Rectal smooth muscle tissue (tissue), 1 donor: ENCODE results near the gene MAS1L.

ENCODE experiments used
- H3K27ac ChIP-seq: one replicate; pipeline ENCODE4 v1.7.0; 2013; ENCODE audit warnings: low read depth, low read length, inconsistent platforms
- H3K27me3 ChIP-seq: one replicate; pipeline ENCODE4 v1.7.0; 2013; ENCODE audit warnings: low read length; ENCODE audit not compliant: control insufficient read depth, insufficient read depth
- H3K36me3 ChIP-seq: one replicate; pipeline ENCODE4 v1.7.0; 2013; ENCODE audit warnings: low read length; ENCODE audit not compliant: control insufficient read depth, insufficient read depth
- H3K4me1 ChIP-seq: one replicate; pipeline ENCODE4 v1.7.0; 2013; ENCODE audit warnings: low read length; ENCODE audit not compliant: control insufficient read depth, insufficient read depth
- H3K4me3 ChIP-seq: one replicate; pipeline ENCODE4 v1.7.0; 2013; ENCODE audit warnings: low read length
- H3K9ac ChIP-seq: one replicate; pipeline ENCODE4 v1.7.0; 2013; ENCODE audit warnings: low read length

Gene MAS1L, protein sequence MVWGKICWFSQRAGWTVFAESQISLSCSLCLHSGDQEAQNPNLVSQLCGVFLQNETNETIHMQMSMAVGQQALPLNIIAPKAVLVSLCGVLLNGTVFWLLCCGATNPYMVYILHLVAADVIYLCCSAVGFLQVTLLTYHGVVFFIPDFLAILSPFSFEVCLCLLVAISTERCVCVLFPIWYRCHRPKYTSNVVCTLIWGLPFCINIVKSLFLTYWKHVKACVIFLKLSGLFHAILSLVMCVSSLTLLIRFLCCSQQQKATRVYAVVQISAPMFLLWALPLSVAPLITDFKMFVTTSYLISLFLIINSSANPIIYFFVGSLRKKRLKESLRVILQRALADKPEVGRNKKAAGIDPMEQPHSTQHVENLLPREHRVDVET

DNA sequence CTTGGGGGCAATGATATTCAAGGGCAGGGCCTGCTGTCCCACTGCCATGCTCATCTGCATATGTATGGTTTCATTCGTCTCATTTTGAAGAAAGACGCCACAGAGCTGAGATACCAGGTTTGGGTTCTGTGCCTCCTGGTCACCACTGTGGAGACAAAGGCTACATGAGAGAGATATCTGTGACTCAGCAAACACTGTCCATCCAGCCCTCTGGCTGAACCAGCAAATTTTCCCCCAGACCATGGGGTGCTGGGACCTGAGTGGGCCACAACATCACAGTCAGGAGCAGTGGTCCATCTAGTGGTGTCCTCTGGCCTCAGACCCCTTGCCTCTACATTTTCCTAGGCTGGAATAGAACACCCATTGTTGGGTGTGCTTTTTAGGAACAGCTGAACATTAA, at the start of gene MAS1L:
Gene MAS1L (minus strand): TSS at position 297 of the 400 bp plus-strand sequence. CDS start 54 bp downstream, at position 243.
- Histone ChIP-seq H3K27ac (no peak within 1 kb of the TSS), H3K4me3 (no peak within 1 kb of the TSS), H3K27me3 (no peaks in the 10 kb centered on the region), H3K36me3 (no peaks in the 10 kb centered on the region), H3K9ac (no peak within 1 kb of the TSS), H3K4me1 (no peaks in the 10 kb centered on the region)

GRCh38 chr6:29532320-29532951, 44.7 kb upstream of the MAS1L start:
- Histone ChIP-seq H3K4me1 (no peaks in the 10 kb centered on the region), H3K9ac (no peak overlapping the region), H3K36me3 (no peaks in the 10 kb centered on the region), H3K27me3 (peaks cover 2% of the 10 kb centered on the region), H3K27ac (no peak overlapping the region), H3K4me3 (no peak overlapping the region)

- Histone ChIP-seq H3K4me1 (no peaks in the 10 kb centered on the region), H3K27me3 (peaks cover 2% of the 10 kb centered on the region), H3K4me3 (no peak overlapping the region), H3K27ac (no peak overlapping the region), H3K36me3 (no peaks in the 10 kb centered on the region), H3K9ac (no peak overlapping the region)
These were observed 43.9 kb upstream of the MAS1L start for GRCh38 chr6:29531668-29532067.

DNA sequence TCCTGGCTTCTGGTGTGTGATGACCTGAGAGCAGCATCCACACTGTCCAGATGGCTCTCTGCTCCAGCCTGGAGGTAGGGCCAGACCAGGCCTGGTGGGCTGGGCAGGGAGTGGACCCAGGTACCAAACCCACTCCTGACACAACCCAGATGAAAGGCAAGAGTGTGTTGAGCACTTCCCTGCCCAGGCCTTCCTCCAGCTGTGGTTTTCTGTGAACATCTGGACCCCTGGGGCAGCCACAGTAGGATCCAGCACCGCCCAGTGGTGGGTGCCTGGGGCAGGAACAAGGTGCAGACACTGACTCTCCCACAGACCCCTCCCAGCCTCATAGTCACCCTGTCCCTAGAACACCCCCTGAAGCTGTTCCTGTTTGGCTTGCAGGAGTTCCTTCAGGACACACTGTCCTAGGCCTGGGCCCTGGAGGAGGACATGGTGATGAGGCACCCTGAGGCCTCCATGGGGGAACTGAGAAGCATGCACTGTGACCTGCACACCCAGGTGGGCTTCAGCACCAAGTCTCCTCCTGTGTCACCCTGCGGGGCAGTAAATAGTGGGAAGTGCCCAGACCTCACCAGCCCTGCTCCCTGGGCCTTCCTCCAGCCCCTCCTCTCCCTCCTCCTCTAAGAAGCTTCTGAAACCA, 43.0 kb upstream of the MAS1L start:
- no peak overlapping the region for H3K4me3 ChIP-seq
- no peak overlapping the region for H3K27ac ChIP-seq
- peaks cover 2% of the 10 kb centered on the region for H3K27me3 ChIP-seq
- H3K4me1 ChIP-seq: no peaks in the 10 kb centered on the region
- no peak overlapping the region for H3K9ac ChIP-seq
- H3K36me3 ChIP-seq: no peaks in the 10 kb centered on the region

- Histone ChIP-seq H3K9ac (no peak overlapping the region), H3K27me3 (peaks cover 2% of the 10 kb centered on the region), H3K27ac (no peak overlapping the region), H3K4me3 (no peak overlapping the region), H3K4me1 (no peaks in the 10 kb centered on the region), H3K36me3 (no peaks in the 10 kb centered on the region)
These were observed 42.2 kb upstream of the MAS1L start for GRCh38 chr6:29529956-29530355.

DNA sequence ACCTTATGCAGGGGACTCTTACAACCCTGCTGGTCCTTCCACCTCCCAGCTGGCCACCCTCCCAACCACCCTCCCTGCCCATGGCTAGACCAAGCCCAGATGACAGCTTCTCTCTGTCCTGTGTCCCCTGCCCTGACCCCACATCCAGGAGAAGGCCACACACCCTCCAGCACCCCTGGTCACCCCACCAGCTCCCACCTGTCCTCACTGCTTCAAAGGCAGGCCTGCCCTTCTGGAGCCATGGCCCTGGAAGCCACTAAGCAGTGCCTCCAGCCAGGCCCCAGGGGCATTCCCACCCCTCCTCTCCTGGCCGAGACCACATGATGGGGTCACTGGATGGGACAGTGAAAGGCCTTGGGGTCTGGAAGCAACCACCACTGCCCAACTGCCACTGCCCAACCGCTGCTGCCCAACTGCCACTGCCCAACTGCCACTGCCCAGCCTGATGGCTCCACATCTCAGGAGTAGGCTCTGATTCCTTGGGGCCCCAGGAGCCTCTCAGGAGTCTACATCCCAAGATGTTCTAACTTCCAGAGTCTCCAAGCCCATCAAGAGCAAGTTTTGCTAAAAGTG, 41.3 kb upstream of the MAS1L start:
- Histone ChIP-seq H3K27me3 (peaks cover 2% of the 10 kb centered on the region), H3K4me3 (no peak overlapping the region), H3K9ac (no peak overlapping the region), H3K4me1 (no peaks in the 10 kb centered on the region), H3K36me3 (no peaks in the 10 kb centered on the region), H3K27ac (no peak overlapping the region)

DNA sequence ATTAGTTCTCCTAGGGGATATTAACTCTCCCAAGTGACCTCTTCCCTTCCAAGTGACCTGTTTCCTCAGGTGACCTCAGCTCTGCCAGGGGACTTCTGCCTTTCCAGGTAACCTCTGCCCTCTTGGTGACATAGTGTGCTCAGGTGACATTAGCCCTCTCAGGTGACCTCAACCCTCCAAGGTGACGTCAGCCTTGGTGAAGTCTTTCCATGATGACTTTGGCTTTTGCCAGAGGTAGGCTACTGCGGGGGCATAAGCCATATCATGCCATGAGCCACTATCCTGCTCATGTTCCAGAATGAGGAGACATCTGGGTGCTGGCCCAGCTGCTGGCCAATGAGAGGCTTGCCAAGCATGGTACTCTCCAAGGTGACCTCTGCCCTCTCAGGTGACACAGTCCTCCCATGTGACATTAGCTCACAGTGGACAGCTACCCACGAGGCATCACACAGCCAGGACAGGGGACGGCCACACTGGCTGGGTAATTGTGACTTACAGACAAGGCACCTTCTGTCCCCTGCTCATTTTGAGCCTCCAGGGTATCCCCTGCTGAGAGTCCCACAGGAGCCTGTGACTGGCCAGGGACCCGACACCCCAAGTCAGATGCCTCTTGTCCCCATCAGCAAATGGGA, 40.7 kb upstream of the MAS1L start:
- no peak overlapping the region for H3K9ac ChIP-seq
- peaks cover 2% of the 10 kb centered on the region for H3K27me3 ChIP-seq
- no peaks in the 10 kb centered on the region for H3K4me1 ChIP-seq
- H3K4me3 ChIP-seq: no peak overlapping the region
- H3K27ac ChIP-seq: no peak overlapping the region
- no peaks in the 10 kb centered on the region for H3K36me3 ChIP-seq

- H3K27me3 ChIP-seq: no peaks in the 10 kb centered on the region
- no peaks in the 10 kb centered on the region for H3K4me1 ChIP-seq
- H3K36me3 ChIP-seq: no peaks in the 10 kb centered on the region
- H3K9ac ChIP-seq: no peak overlapping the region
- H3K27ac ChIP-seq: no peak overlapping the region
- no peak overlapping the region for H3K4me3 ChIP-seq
These were observed 39.8 kb upstream of the MAS1L start for GRCh38 chr6:29527564-29527963.

DNA sequence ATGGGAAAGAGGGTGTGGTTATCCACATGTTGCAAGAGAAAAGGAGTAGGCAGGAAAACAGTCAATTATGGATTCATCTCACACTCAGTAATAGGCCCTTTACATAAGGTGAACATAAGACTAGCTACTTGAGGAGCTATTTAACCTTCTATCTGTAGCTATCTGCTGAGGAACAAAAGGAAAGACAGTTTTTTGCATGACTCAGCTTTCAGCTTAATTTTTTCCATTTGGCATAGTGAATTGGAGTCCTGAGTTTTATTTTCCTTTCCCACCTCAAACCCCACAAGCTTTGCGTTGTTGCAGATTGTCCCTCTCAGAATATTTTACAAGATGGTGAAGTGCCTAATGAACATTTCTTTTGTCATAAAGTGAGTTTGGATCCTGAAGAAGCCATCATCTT, 39.4 kb upstream of the MAS1L start:
- no peak overlapping the region for H3K27ac ChIP-seq

DNA sequence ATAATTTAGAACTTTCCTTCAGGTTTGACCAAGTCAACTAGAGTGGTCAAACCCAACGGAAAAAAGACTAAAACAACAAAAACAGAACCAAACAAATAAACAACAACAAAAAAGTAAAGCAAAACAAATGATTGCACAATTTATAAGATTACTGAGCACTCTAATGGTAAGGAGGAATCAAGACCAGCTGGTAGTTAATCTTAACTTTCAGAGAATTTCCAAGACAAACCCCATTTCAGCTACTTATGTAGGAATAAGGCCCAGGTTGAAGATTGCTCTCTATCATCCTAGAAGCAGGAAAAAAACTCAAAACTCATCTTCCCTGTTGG, 37.5 kb upstream of the MAS1L start:
- no peaks in the 10 kb centered on the region for H3K4me1 ChIP-seq
- no peak overlapping the region for H3K27ac ChIP-seq
- H3K36me3 ChIP-seq: no peaks in the 10 kb centered on the region
- no peak overlapping the region for H3K9ac ChIP-seq
- H3K27me3 ChIP-seq: no peaks in the 10 kb centered on the region
- H3K4me3 ChIP-seq: no peak overlapping the region

More for the DNA sequence above, 39.4 kb upstream of the MAS1L start:
- Histone ChIP-seq H3K27me3 (no peaks in the 10 kb centered on the region), H3K4me3 (no peak overlapping the region), H3K9ac (no peak overlapping the region), H3K36me3 (no peaks in the 10 kb centered on the region), H3K4me1 (no peaks in the 10 kb centered on the region)

- Histone ChIP-seq H3K9ac (no peak overlapping the region), H3K27ac (no peak overlapping the region), H3K27me3 (no peaks in the 10 kb centered on the region), H3K4me3 (no peak overlapping the region), H3K4me1 (no peaks in the 10 kb centered on the region), H3K36me3 (no peaks in the 10 kb centered on the region)
These were observed 36.9 kb upstream of the MAS1L start for GRCh38 chr6:29524444-29525310.
